Muscle layer of colon (tissue), 2 donors: ENCODE data around the gene RAB40C.
A peak's percentile ranks its signal among the peaks of the same experiment; 100 is the strongest.

Source experiments
- H3K27ac ChIP-seq: one replicate; pipeline ENCODE4 v1.7.0; 2013; ENCODE audit warnings: low read depth, mild to moderate bottlenecking, low read length, moderate library complexity
- H3K27me3 ChIP-seq, 2 donors: one replicate each; pipeline ENCODE4 v1.7.0; 2013; ENCODE audit warnings: low read length in 2 of 2, mild to moderate bottlenecking in 2 of 2; ENCODE audit not compliant: insufficient read depth in 2 of 2, control insufficient read depth in 1 of 2
- H3K36me3 ChIP-seq: one replicate; pipeline ENCODE4 v1.7.0; 2013; ENCODE audit warnings: mild to moderate bottlenecking, low read length; ENCODE audit not compliant: insufficient read depth
- H3K4me1 ChIP-seq: one replicate; pipeline ENCODE4 v1.7.0; 2013; ENCODE audit warnings: mild to moderate bottlenecking, low read length; ENCODE audit not compliant: insufficient read depth
- H3K4me3 ChIP-seq, 2 donors: one replicate each; pipeline ENCODE4 v1.7.0; 2013; ENCODE audit warnings: low read length in 2 of 2, low read depth in 1 of 2, mild to moderate bottlenecking in 1 of 2, moderate library complexity in 1 of 2
- H3K9ac ChIP-seq: one replicate; pipeline ENCODE4 v1.7.0; 2013; ENCODE audit warnings: low read length
- H3K9me3 ChIP-seq: one replicate; pipeline ENCODE4 v1.7.0; 2013; ENCODE audit warnings: mild to moderate bottlenecking, low read length
- donor health status: abdominal sarcoma.
- donor health status: Adenocarcinoma of cecum.

The RAB40C gene

DNA sequence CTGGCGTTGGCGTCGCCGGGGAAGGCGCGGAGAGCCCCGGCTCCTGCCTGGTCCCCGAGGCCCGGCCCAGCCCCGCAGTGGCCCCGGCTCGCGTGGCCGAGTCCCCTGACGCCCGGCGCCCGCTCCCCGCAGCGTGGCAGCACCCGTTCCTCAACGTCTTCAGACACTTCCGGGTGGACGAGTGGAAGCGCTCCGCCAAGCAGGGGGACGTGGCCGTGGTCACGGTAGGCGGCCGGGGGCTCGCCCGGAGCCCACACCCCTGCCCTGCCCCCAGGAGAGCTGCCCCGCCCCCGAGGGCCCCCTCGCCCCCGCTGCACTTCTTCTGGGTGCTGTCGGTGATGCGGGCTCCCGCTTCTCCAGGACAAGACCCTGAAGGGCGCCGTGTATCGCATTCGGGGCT lies 59.8 kb downstream of the RAB40C start:
- H3K4me1 ChIP-seq: peaks cover 27% of the 10 kb centered on the region
- peak overlapping the region; percentile 92 for H3K27ac ChIP-seq
- no peaks in the 10 kb centered on the region for H3K36me3 ChIP-seq
- no peaks in the 10 kb centered on the region for H3K27me3 ChIP-seq
- H3K4me3 ChIP-seq: peak overlapping the region; percentile 86 to 95
- H3K9me3 ChIP-seq: no peaks in the 10 kb centered on the region
- H3K9ac ChIP-seq: no peak overlapping the region

DNA sequence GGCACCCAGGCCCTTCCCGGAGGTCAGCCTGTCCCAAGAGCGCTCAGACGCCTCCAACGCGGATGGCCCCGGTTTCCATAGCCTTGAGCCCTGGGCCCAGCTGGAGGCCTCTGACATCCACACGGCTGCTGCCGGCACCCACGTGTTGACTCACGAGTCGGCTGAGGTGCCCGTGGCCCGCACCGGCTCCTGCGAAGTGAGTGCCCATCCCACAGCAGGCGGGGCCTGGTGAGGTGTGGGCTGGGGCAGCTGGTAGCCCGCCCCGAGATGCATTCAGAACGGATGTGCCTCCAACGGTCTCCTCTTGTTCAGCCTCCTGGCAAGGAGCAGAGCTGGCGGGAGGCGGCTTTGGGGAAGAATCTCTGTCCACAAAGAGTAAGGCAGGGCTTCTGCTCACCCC lies 62.0 kb downstream of the RAB40C start:
- no peak overlapping the region for H3K27ac ChIP-seq
- H3K27me3 ChIP-seq: no peaks in the 10 kb centered on the region
- H3K4me1 ChIP-seq: peaks cover 25% of the 10 kb centered on the region
- no peaks in the 10 kb centered on the region for H3K36me3 ChIP-seq
- H3K9ac ChIP-seq: no peak overlapping the region
- H3K9me3 ChIP-seq: no peaks in the 10 kb centered on the region
- no peak overlapping the region for H3K4me3 ChIP-seq

DNA sequence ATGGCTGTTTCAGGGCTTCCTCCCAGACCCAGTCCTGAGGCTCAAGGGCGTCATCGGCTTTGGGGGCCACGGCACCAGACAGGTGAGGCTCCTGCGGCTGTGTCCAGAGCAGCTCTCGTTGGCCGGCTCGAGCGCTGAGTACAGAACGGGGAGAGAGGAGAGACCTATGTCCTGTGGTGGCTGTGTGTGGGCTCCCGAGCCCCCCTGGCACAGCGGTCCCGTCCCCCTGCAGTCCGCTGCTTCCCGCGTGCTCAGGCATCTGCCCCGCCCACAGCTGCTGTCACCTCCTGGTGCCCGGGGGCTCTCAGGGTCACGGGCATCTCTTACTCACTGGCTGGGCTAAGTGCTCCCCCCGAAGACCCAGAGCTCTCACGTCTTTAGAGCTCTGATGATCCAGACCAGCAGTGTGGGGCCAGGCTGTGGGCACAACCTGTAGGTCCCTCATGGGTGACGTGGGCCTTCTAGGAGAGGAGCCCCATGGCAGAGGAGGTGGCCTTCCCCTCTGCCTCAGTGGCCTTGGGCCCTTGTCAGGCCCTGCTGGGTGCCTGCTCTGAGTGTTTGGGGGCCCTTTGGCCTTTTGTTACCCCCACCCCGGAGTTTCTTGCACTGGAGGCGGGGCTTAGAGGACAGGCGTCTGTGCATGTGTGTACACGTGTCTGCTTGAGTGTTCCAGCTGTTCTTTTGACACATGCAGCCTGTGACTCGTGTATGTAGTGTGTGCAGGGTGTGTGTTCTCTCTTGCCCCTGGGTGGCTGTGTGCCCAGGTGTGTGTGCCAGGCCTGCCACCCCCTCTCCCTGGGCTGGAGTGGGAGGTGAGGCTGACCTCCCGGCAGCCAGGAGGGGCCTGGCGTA lies 62.8 kb downstream of the RAB40C start:
- Histone ChIP-seq H3K9ac (no peak overlapping the region), H3K9me3 (no peaks in the 10 kb centered on the region), H3K27me3 (no peaks in the 10 kb centered on the region), H3K27ac (no peak overlapping the region), H3K4me1 (peaks cover 18% of the 10 kb centered on the region), H3K36me3 (no peaks in the 10 kb centered on the region), H3K4me3 (no peak overlapping the region)

DNA sequence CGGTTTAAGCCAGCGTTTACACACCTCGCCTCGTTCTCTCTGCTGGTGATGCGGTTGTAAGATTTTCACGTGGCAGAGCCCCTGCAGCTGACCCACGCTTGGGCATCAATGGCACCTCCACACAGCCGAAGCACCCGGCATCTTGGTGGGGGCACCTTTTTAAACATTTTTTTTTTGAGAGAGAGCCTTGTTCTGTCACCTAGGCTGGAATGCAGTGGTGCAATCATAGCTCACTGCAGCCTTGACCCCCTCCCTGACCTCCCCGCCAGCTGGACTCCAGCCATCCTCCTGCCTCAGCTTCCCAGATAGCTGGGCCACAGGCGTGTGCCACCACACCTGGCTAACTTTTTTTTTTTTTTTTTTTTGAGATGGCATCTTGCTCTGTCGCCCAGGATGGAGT lies 64.2 kb downstream of the RAB40C start:
- H3K27ac ChIP-seq: no peak overlapping the region

DNA sequence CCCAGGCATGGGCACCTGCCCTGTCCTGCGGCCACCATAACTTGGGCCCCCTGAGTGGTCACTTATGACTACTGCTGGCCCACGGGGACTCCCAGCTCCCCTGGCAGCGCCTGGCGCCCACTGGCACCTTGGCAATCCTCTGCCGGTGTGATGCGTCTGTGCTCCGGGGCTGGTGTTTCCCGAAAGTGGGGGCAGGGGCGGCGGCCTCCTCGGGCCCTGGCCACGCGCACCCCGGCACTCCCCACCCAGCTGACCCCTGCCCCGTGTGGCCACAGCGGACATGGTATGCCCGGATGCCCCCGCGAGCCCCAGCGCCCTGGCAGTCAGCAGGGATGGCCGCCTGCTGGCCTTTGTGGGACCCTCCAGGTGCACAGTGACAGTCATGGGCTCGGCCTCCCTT lies 67.6 kb downstream of the RAB40C start:
- no peak overlapping the region for H3K27ac ChIP-seq
- no peaks in the 10 kb centered on the region for H3K9me3 ChIP-seq
- no peaks in the 10 kb centered on the region for H3K36me3 ChIP-seq
- H3K9ac ChIP-seq: no peak overlapping the region
- peaks cover 11% of the 10 kb centered on the region for H3K4me1 ChIP-seq
- no peaks in the 10 kb centered on the region for H3K27me3 ChIP-seq
- no peak overlapping the region for H3K4me3 ChIP-seq

More for the DNA sequence above, 64.2 kb downstream of the RAB40C start:
- H3K9ac ChIP-seq: no peak overlapping the region
- no peaks in the 10 kb centered on the region for H3K9me3 ChIP-seq
- H3K27me3 ChIP-seq: no peaks in the 10 kb centered on the region
- peaks cover 9% of the 10 kb centered on the region for H3K4me1 ChIP-seq
- no peak overlapping the region for H3K4me3 ChIP-seq
- H3K36me3 ChIP-seq: no peaks in the 10 kb centered on the region

DNA sequence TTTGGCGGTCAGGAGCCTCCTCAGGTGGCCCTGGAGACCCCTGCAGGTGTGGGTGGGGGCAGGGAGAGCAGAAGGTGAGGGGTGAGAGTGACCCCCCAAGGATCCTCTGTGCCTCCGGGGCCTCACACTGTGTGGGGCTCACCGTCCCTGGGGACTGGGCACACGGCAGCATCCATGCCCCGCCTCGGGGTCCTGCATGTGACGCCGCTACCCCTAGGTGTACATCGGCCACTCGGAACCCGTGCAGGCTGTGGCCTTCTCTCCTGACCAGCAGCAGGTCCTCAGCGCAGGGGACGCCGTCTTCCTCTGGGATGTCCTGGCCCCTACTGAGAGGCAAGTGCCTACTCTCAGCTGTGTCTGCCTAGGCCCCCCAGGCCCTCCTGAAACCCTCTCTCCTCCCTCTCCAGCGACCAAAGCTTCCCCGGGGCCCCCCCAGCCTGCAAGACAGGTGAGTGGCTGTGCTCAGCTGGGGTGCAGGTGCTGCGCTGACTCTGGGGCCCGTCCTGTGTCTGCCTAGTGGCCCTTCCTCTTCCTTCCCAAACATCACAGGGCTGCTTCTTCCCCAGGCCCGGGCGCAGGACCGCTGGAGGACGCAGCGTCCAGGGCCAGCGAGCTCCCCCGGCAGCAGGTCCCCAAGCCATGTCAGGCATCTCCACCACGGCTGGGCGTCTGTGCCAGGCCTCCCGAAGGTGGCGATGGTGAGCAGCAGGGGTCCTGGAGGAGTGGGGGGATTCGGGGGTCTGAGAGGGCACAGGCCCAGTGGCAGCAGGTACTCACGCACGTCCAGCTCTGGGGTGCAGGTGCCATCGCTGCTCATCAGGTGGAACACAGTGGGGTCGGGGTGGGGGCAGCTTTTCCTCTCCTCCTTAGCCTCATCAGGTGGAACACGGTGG lies 69.1 kb downstream of the RAB40C start:
- Histone ChIP-seq H3K4me1 (peaks cover 11% of the 10 kb centered on the region), H3K36me3 (no peaks in the 10 kb centered on the region), H3K27me3 (no peaks in the 10 kb centered on the region), H3K9ac (no peak overlapping the region), H3K27ac (no peak overlapping the region), H3K4me3 (no peak overlapping the region), H3K9me3 (no peaks in the 10 kb centered on the region)

DNA sequence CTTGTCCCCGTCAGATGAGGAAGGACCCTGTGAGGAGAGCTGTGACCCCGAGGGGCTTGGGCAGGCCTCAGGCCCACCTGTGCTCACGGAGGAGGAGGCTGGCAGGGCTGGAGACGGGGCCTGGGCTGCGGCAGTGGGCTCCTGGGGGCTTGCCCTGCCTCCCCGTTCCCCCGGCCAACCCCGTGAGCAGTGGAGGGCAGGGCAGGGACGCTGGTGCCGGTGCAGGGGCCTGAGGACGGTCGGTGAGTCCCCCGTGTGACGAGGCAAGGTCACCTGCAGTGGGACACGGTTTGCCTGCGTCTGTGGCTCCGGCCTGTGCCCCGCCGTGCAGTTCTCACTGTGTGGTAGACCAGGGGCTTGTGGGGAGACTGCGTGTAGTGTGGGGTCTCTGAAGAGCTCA lies 69.8 kb downstream of the RAB40C start:
- H3K27me3 ChIP-seq: no peaks in the 10 kb centered on the region
- no peak overlapping the region for H3K9ac ChIP-seq
- no peaks in the 10 kb centered on the region for H3K36me3 ChIP-seq
- peaks cover 11% of the 10 kb centered on the region for H3K4me1 ChIP-seq
- no peak overlapping the region for H3K27ac ChIP-seq
- H3K9me3 ChIP-seq: no peaks in the 10 kb centered on the region
- H3K4me3 ChIP-seq: no peak overlapping the region

DNA sequence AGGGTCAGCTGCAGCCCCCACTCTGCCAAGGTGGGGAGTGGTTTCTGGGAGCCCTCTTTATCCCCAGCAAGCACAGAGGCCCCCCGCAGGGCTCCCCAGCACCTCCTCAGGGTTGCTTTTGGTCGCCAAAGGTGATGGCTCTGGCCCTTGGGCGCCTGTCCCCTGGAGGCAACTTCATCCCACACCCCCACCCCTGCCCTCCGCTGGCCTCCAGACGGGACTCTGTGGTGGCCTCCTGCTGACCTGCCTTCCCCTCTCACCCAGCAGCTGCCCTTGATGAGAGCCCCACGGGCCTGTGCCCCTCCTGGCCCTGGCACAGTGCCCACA lies 70.2 kb downstream of the RAB40C start:
- Histone ChIP-seq H3K27me3 (no peaks in the 10 kb centered on the region), H3K27ac (peak overlapping the region; percentile 82), H3K36me3 (no peaks in the 10 kb centered on the region), H3K9ac (no peak overlapping the region), H3K9me3 (no peaks in the 10 kb centered on the region), H3K4me1 (peaks cover 11% of the 10 kb centered on the region), H3K4me3 (peak overlapping the region in 1 of 2 donors; percentile 21)

DNA sequence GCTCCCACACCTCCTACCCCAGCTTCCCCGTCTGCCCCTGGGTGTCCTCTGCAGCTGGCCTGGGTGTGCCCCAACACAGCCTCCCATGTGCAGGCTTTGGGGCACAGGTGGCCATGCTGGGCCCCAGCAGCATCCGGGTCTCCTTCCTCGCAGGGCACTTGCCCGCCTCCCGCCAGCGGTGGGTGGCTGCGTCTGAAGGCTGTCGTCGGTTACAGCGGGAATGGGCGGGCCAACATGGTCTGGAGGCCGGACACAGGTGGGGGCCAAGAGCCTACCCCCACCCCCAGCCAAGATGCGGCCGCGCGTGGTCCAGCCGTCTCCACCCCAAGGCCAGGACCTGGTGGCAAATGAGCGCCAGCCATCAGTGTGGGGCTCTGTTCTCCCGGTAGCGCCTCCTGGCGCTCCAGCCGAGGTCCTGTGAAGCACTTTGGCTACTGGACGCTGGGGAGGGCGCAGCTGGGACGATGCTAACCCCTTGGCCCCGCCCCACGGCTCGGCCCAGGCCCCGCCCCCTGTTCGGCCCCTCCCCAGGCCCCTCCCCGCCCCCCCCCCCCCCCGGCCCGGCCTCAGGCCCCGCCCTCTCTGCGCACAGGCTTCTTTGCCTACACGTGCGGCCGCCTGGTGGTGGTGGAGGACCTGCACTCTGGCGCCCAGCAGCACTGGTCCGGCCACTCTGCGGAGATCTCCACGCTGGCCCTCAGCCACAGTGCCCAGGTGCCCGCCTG lies 70.8 kb downstream of the RAB40C start:
- no peaks in the 10 kb centered on the region for H3K36me3 ChIP-seq
- H3K4me3 ChIP-seq: peak overlapping the region in 1 of 2 donors; percentile 21
- H3K27ac ChIP-seq: peak overlapping the region; percentile 82
- peaks cover 11% of the 10 kb centered on the region for H3K4me1 ChIP-seq
- H3K9me3 ChIP-seq: no peaks in the 10 kb centered on the region
- no peak overlapping the region for H3K9ac ChIP-seq
- no peaks in the 10 kb centered on the region for H3K27me3 ChIP-seq

DNA sequence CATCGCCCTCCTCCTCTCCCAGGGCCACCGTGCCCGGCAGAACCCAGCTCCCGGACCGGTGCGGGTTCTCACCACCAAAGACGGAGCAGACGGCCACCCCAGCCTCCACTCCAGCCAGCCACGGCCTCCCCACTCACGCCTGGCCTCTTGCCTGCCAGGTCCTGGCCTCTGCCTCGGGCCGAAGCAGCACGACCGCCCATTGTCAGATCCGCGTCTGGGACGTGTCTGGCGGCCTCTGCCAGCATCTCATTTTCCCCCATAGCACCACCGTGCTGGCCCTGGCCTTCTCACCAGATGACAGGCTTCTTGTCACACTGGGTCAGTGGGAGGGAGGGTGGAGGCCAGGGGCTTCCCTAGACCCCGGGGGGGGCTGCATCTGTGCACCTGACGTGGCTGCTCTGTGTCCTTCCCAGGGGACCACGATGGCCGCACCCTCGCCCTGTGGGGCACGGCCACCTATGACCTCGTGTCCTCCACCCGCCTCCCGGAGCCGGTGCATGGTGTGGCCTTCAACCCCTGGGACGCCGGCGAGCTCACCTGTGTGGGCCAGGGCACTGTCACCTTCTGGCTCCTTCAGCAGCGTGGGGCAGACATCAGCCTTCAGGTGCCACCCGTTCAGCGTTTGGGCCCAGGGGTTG lies 71.4 kb downstream of the RAB40C start:
- H3K4me3 ChIP-seq: no peak overlapping the region
- H3K36me3 ChIP-seq: no peaks in the 10 kb centered on the region
- peak overlapping the region; percentile 52 for H3K27ac ChIP-seq
- H3K4me1 ChIP-seq: peaks cover 11% of the 10 kb centered on the region
- no peaks in the 10 kb centered on the region for H3K9me3 ChIP-seq
- no peak overlapping the region for H3K9ac ChIP-seq
- H3K27me3 ChIP-seq: no peaks in the 10 kb centered on the region

DNA sequence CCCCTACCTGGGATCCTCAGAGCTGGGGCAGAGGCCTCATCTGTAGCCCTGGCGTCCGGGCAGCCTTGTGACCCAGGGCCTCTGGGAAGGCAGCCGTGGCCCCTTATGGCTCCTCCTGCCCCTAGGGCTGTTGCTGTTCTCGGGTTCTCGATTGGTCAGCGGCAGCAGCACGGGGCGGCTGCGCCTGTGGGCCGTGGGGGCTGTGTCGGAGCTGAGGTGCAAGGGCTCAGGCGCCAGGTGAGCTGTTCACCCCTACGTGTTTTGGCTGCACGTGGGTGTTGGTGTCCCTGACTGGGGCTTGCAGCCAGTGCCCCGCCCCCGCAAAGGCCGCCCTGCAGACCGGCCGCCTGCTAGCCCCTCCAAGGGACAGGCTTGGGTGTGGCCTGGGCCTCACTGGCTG lies 72.2 kb downstream of the RAB40C start:
- Histone ChIP-seq H3K4me1 (peaks cover 11% of the 10 kb centered on the region), H3K36me3 (no peaks in the 10 kb centered on the region), H3K9ac (no peak overlapping the region), H3K27ac (no peak overlapping the region), H3K27me3 (no peaks in the 10 kb centered on the region), H3K9me3 (no peaks in the 10 kb centered on the region), H3K4me3 (no peak overlapping the region)
